NCI-H146 (cell line): Measurements from ENCODE around the gene CACNA2D2.

ENCODE experiments used
- DNase-seq: peaks from one replicate; lab custom pipeline; 2025; lab: John Stamatoyannopoulos, UW

The CACNA2D2 gene

GRCh38 chr3:50428007-50428633 is 75.3 kb downstream of the CACNA2D2 start:
- no peak for DNase-seq

GRCh38 chr3:50427217-50427616 is 76.2 kb downstream of the CACNA2D2 start:
- DNase-seq, result no peak

DNA sequence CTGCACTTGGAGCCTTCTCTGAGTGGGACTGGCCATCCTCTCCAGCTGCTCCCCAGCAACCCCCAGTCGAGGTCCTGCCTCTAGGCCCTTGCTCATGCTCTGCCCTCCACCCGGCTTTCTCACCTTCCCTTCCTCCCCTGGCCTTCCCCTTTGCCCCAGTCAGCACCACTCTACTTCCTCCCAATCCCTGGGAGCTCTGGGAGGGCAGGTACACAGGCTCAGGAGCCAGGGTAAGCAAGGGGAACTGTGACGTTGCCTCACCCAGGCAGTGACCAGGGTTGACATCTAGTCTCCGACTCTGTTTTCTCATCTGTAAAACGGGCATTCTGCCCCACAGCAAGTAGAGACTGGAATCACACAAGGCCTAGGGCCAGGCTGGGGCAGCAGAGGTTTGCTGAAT is 77.5 kb downstream of the CACNA2D2 start:
- no peak for DNase-seq

GRCh38 chr3:50423543-50423942 is 79.9 kb downstream of the CACNA2D2 start:
- peak; percentile 65 for DNase-seq

DNA sequence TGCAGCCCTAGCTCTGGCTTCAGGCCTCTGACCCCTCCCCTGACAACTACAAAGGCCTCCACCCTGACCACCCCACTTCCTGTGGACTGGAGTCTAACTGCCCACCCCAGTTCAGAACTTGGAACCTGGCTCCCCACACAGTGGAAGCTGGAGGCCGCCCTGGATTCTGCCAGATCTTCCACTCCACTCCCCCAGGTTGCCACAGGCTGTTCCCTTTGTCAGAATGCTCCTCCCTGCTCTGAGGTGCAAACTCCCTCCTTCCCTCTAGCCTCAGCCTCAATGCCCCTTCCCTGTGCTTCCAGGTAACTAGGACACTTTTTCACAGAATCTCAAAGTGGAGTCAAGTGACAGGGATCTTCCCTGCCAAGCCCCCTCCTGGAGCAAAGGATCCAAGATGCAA is 81.3 kb downstream of the CACNA2D2 start:
- DNase-seq, result no peak

DNA sequence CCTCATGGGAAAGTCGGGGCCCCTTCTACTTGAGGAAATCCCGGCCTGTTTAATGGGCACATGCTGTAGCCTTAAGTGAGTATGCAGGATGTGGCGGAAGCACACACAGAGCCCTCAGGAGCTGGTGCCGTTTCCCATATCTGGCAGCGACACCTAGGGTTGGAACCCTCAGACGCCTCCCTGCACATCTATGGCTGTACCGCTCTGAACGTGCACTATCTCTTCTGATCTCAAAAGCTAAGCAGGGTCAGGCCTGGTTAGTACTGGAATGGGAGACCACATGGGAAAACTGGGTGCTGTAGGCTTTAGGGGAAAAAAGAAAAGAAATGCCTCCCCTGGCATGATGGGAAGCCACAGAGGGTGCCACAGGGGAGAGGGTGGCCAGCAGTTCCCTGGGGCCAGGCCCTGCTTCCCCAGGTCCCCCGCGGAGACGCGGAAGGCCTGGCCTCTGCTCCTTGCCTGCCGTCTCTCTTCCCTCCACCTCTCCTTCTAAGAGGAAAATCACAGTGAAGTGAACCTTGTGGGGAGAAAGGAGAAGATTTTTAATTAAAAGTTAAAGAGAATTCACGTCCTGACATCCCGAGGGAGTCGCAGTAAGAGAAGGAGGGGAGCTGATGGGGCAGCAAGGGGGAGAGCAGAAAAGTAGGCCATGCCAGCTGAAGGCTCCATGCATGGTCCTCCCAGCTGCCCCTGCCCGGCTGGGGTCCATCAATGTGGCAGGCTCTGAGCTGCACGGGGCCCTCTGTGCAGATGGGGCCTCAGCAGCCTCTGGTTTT is 83.7 kb downstream of the CACNA2D2 start:
- DNase-seq, result no peak

GRCh38 chr3:50418850-50419249 is 84.6 kb downstream of the CACNA2D2 start:
- no peak for DNase-seq

DNA sequence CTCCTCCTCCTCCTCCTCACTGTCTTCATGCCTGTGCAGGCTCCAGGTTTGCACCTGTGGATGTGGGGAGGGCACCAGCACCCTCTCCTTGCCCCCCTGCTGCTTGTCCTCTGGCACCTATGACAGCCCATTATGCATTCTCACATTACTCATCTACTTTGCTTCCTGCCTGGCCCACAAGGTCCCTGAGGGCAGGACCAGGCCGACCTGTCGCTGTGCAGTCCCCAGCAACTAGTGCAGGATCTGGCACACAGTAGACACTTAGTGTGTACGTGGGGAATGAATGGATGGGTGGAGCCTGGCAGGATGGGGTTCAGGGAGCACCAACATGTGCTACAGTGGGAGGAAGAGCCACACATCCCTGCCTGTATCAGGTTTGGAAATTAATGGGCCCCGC is 85.8 kb downstream of the CACNA2D2 start:
- peak; percentile 10 for DNase-seq

- DNase-seq, result no peak
Observed at GRCh38 chr3:50416736-50417636, 86.4 kb downstream of the CACNA2D2 start.

GRCh38 chr3:50415816-50416215 is 87.6 kb downstream of the CACNA2D2 start:
- no peak for DNase-seq

GRCh38 chr3:50415061-50415460 is 88.4 kb downstream of the CACNA2D2 start:
- DNase-seq, result no peak

DNA sequence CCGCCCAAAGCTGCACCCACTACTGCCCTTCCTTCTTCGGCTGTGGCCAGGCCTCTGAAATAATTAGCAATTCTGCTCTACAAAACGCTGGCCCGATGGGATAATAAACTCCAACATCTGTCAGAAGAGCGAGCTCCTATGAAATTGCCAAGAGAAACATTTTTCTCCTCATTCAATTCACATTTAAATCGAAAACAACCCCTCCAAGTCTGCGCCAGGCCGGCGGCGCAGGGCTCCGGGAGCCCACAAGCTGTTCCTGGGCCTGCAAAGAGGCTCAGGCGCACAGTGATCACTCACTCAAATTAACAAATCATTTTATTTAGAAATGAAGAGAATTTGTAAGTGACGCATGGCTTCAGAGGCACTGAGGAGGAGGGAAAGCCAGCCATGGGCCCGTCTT is 88.8 kb downstream of the CACNA2D2 start:
- no peak for DNase-seq

DNA sequence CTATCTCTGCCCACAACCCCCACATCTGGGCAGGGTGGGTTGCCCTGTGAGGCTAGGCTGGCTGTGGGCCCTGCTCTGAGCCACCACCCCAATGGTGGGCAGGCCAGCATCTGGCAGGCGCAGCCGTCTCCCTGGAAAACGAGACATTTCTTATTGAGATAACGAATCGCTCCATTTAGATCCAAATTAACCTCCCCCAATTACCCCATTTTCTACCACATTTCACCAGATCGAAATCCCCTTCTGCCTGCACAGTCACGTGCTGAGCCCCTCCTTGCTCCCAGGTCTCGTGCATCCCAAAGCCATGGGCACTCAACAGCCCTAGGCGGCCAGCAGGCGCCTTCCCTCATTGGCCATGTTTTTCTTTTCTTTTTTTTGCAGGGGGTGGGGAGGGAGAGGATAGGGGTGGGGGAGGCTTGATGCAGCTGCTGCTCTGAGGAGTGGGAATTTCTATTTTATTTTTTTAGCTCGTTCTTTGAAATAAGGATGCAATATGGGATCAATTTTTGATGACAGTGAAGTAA is 91.1 kb downstream of the CACNA2D2 start:
- no peak for DNase-seq

DNA sequence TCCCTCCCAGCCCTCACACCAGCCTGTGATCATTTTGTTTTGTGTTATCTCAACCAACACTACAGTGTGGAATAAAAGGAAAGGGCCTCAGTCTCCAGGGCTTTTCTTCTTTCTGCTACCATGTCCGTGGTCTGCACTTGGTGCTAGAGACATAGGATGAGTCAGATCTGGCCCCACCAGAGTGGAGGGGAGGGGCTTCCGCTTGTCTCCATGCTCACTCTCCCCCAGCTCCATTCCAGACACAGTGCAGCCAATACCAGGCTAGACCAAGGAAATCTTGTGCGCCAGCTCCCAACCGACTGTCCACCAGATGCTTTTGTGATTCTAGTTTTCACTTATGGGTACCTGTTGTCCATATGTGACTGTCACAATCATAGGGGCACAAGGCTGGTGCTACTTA is 92.2 kb downstream of the CACNA2D2 start:
- DNase-seq, result no peak

DNA sequence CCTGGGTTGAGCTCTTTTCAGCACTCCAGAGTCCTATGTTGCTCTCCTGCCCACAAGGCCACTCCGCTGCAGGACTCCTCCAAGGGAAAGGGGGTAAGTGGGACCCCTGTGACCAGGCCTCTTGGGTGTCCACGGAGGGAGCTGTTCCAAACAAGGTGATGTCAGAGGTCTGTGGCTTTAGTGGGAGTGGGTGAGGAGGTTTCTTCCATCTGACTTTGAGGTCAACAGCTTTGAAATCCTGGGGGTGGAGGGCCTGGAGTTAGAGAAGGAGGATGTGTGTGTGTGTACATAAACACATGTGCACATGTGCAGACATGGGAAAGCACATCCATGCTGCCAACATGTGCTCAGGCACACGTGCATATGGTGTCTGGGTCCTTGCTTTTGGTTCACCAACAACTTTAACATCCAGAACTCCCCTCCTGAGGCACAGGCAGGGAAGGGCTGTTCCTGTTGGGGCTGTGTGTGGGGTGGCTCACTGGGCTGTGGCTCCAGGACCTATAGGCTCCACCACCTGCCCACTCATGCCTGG is 92.8 kb downstream of the CACNA2D2 start:
- DNase-seq, result no peak

GRCh38 chr3:50410185-50410584 is 93.2 kb downstream of the CACNA2D2 start:
- no peak for DNase-seq

DNA sequence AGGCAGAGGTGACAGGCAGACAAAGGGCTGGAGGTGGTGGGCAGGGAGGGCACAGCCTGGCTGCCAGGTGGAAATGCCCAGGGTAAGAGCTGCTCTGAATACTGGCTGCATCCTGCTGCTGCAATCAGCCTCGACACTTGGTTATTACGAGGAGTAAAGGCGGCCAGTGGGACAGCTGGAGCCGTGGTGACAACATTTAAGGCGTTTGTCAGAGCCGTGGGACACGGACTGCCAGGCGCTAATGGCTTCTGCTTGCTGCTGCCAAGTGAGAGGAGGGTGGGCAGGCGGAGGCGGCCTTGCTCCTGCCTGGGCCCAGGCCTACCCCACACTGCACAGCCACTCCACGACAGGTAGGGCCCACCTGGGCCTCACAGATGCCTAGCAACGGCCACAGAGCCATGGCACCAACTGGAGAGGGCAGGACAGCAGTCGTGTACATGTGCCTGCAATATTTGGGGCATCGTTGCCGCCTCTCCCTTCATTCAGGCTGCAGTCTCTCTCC is 94.9 kb downstream of the CACNA2D2 start:
- DNase-seq, result no peak

- no peak for DNase-seq
Observed at GRCh38 chr3:50406487-50406886, 96.9 kb downstream of the CACNA2D2 start.

GRCh38 chr3:50405249-50405648 is 98.2 kb downstream of the CACNA2D2 start:
- no peak for DNase-seq

GRCh38 chr3:50401978-50402595 is 101.3 kb downstream of the CACNA2D2 start:
- peak; percentile 24 for DNase-seq

DNA sequence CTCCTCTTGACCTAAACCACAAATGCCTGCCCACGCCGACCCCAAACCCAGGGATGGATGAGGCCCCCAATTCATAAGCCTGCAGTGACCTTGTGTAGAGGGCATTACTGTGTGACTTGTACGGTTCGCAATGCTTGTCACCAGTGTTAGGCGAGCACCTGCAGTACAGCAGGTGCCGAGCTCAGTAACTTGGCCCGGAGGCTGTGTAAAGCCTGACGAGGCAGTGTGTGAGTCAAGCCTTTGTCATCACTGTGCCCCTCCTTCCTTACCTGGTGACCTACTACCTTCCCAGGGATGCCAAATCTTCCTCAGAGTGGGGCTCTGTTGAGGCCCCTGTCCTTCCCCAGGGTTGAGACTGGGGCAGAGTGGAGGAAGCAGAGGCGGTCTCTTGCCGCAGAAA is 106.9 kb downstream of the CACNA2D2 start:
- peak; percentile 13 for DNase-seq
